ENCODE data around the gene ZNF248.

Gene ZNF248

DNA sequence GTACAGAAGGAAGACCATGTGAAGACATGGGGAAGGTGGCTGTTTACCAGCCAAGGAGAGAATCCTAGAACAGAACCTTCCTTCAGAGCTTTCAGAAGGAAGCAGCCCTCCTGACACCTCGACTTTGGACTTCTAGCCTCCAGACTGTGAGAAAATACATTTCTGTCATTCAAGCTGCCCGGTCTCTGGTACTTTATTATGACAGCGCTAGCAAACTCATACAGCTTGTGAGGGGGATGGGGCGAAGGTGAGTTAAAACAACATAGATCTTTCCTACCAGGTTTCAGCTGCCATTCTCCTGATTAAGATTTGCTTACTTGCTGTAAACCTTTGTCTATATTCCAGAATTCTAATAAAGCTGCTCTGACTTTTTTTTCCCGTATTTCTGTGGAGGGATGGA lies 14.9 kb upstream of the ZNF248 start:
- in situ Hi-C loops (cut with MboI; ENCODE audit: low pct_unique_long_range_greater_than_20kb, low sequenced_read_pairs, unreplicated experiment): loop anchor here (25.0 kb wide), 1 partner anchor 215 kb away; the partner anchor contains the start of gene ZNF37A
- DNase-seq (ENCODE audit: low spot score): no peak
- TF ChIP-seq CTCF (IDR thresholded peaks at IDR 0.05; ENCODE audit: extremely low read depth, insufficient read depth, missing control alignments): no peak

- no peak for TF ChIP-seq CTCF (IDR thresholded peaks at IDR 0.05; ENCODE audit: extremely low read depth, insufficient read depth, missing control alignments)
- in situ Hi-C loops (cut with MboI; ENCODE audit: low pct_unique_long_range_greater_than_20kb, low sequenced_read_pairs, unreplicated experiment): loop anchor here (25.0 kb wide), 1 partner anchor 216 kb away; the partner anchor contains the start of gene ZNF37A
Observed at GRCh38 chr10:37871568-37872251, 14.3 kb upstream of the ZNF248 start.

DNA sequence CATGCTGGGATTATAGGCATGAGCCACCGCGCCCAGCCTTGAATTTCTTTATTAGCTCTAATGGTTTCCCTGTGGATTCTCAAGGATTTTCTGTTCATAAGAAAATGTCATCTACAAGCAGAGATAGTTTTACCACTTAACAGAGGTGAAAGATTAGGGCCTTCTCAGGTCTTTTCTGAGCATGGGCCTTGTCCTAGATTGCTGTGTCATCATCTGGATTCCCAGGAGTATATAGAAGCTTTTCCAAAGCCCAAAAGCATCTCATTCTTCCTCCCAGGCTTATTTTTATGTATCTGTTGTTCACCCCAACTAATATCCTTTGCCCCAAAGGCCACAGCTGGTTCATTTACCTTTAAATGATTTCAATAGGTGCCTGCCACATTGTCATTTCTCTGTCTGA lies 13.7 kb upstream of the ZNF248 start:
- TF ChIP-seq CTCF (IDR thresholded peaks at IDR 0.05; ENCODE audit: extremely low read depth, insufficient read depth, missing control alignments): no peak
- in situ Hi-C loops (cut with MboI; ENCODE audit: low pct_unique_long_range_greater_than_20kb, low sequenced_read_pairs, unreplicated experiment): loop anchor here (25.0 kb wide), 1 partner anchor 216 kb away; the partner anchor contains the start of gene ZNF37A

More at GRCh38 chr10:37871568-37872251, 14.3 kb upstream of the ZNF248 start:
- DNase-seq (ENCODE audit: low spot score): no peak

GRCh38 chr10:37868796-37869195 lies 11.4 kb upstream of the ZNF248 start:
- in situ Hi-C loops (cut with MboI; ENCODE audit: low pct_unique_long_range_greater_than_20kb, low sequenced_read_pairs, unreplicated experiment): loop anchor here (25.0 kb wide), 1 partner anchor 219 kb away; the partner anchor contains the start of gene ZNF37A
- TF ChIP-seq CTCF (IDR thresholded peaks at IDR 0.05; ENCODE audit: extremely low read depth, insufficient read depth, missing control alignments): no peak
- DNase-seq (ENCODE audit: low spot score): no peak

More for the DNA sequence above, 13.7 kb upstream of the ZNF248 start:
- no peak for DNase-seq (ENCODE audit: low spot score)

GRCh38 chr10:37865957-37866803 lies 8.8 kb upstream of the ZNF248 start:
- no peak for TF ChIP-seq CTCF (IDR thresholded peaks at IDR 0.05; ENCODE audit: extremely low read depth, insufficient read depth, missing control alignments)
- no peak for DNase-seq (ENCODE audit: low spot score)
- in situ Hi-C loops (cut with MboI; ENCODE audit: low pct_unique_long_range_greater_than_20kb, low sequenced_read_pairs, unreplicated experiment): loop anchor here (25.0 kb wide), 1 partner anchor 221 kb away; the partner anchor contains the start of gene ZNF37A

- in situ Hi-C loops (cut with MboI; ENCODE audit: low pct_unique_long_range_greater_than_20kb, low sequenced_read_pairs, unreplicated experiment): loop anchor here (25.0 kb wide), 1 partner anchor 222 kb away; the partner anchor contains the start of gene ZNF37A
- no peak for DNase-seq (ENCODE audit: low spot score)
- no peak for TF ChIP-seq CTCF (IDR thresholded peaks at IDR 0.05; ENCODE audit: extremely low read depth, insufficient read depth, missing control alignments)
Observed at GRCh38 chr10:37865264-37865663, 7.9 kb upstream of the ZNF248 start.
